HepG2 (cell line): ENCODE data around the gene POLA1. TPM values are rescaled to one million over a fixed set of nuclear protein-coding genes. Genes with fewer than 3 reads are reported as not detected.

Experiments
- DR1 ChIP-seq: sonication (generic); formaldehyde crosslinking; IDR thresholded peaks from 2 replicates; pipeline ENCODE4 v1.8.0; 2021; ENCODE audit warnings: mild to moderate bottlenecking, missing genetic modification reagents, inconsistent platforms
- ELK4 ChIP-seq: sonication (generic); formaldehyde crosslinking; IDR thresholded peaks from 2 replicates; pipeline ENCODE4 v1.9.0; 2021; ENCODE audit warnings: missing genetic modification reagents, borderline replicate concordance
- FOXM1 ChIP-seq: sonication (generic); formaldehyde crosslinking; IDR thresholded peaks from 2 replicates; pipeline ENCODE4 v1.5.0; 2020; ENCODE audit warnings: missing genetic modification reagents
- GATAD1 ChIP-seq: IDR thresholded peaks from 2 replicates; pipeline ENCODE4 v1.6.1; 2016; ENCODE audit warnings: missing genetic modification reagents, missing compliant biosample characterization
- IRF9 ChIP-seq: sonication (generic); formaldehyde crosslinking; IDR thresholded peaks from 2 replicates; pipeline ENCODE4 v1.8.0; 2022; ENCODE audit warnings: missing genetic modification reagents, mild to moderate bottlenecking, borderline replicate concordance
- MYPOP ChIP-seq: sonication (generic); formaldehyde crosslinking; IDR thresholded peaks from 2 replicates; pipeline ENCODE4 v1.8.1; 2023; ENCODE audit warnings: mild to moderate bottlenecking, moderate library complexity, missing genetic modification reagents
- POGZ ChIP-seq: sonication (generic); formaldehyde crosslinking; IDR thresholded peaks from 2 replicates; pipeline ENCODE4 v1.4.0; 2020; ENCODE audit warnings: mild to moderate bottlenecking, missing genetic modification reagents
- SRY ChIP-seq: sonication (generic); formaldehyde crosslinking; IDR thresholded peaks from 2 replicates; pipeline ENCODE4 v1.8.0; 2022; ENCODE audit warnings: mild to moderate bottlenecking, missing genetic modification reagents
- ZNF142 ChIP-seq: sonication (generic); formaldehyde crosslinking; IDR thresholded peaks from 2 replicates; pipeline ENCODE4 v1.4.0; 2020; ENCODE audit warnings: missing genetic modification reagents
- polyA plus RNA-seq, 8 experiments: library from polyadenylated mRNA; depleted of rRNA in 3 of 8; stranded (reverse) in 7 of 8; unstranded in 1 of 8; fragments of >200 nt; fragmentation: Illumina TruSeq in 4 of 8; extraction: Trizol in 4 of 8; gene quantifications; 2 replicates each; pipeline versions ENCODE4 v1.2.1 to v1.2.3, GENCODE V29; 2011 to 2016; ENCODE audit warnings: low read depth in 4 of 8, missing spikeins in 1 of 8, mixed read lengths in 1 of 8; ENCODE audit not compliant: insufficient read depth in 1 of 8
- total RNA-seq, 5 experiments: library from RNA; depleted of rRNA; stranded (reverse); fragments of >200 nt; fragmentation: Illumina TruSeq; extraction: Trizol; gene quantifications; 2 replicates each; pipeline ENCODE4 v1.2.3, GENCODE V29; 2016; ENCODE audit warnings: low read depth in 1 of 5

Gene POLA1
- total and polyA plus RNA-seq, 2 of the 13 experiments (the other 11 are each of a cell fraction or from before 2014, with no cell fraction given): 3.3 to 26.5 TPM

GRCh38 chrX:24767557-24767956 is 73.8 kb downstream of the POLA1 start (continued):
- TF ChIP-seq ZNF142 (CRISPR knock-in tag) (no peak), POGZ (no peak), FOXM1 (no peak), MYPOP (no peak), SRY (CRISPR knock-in tag) (no peak), GATAD1 (CRISPR knock-in tag) (no peak), DR1 (no peak), IRF9 (CRISPR knock-in tag) (no peak), ELK4 (CRISPR knock-in tag) (no peak)
